ENCODE results near the gene ANKRD33B.

- TF ChIP-seq CTCF (IDR thresholded peaks at IDR 0.05), result no peak
- no peak for TF ChIP-seq POLR2A (IDR thresholded peaks at IDR 0.05)
Observed at GRCh38 chr5:10615693-10616092, 51.8 kb downstream of the ANKRD33B start.

All from heart left ventricle (tissue), 13 donors.